ENCODE measurements around the gene TRPM3.
"Not testable (repeated sequence)": the region's sequence is repeated elsewhere in the genome, so short reads cannot be mapped to it uniquely, and the experiment has no call there.

TRPM3 gene

GRCh38 chr9:70706797-70707196 is 414.6 kb downstream of the TRPM3 start:
- DNase-seq = not testable (repeated sequence)

GRCh38 chr9:70701163-70701562 is 420.3 kb downstream of the TRPM3 start:
- DNase-seq = no peak

DNA sequence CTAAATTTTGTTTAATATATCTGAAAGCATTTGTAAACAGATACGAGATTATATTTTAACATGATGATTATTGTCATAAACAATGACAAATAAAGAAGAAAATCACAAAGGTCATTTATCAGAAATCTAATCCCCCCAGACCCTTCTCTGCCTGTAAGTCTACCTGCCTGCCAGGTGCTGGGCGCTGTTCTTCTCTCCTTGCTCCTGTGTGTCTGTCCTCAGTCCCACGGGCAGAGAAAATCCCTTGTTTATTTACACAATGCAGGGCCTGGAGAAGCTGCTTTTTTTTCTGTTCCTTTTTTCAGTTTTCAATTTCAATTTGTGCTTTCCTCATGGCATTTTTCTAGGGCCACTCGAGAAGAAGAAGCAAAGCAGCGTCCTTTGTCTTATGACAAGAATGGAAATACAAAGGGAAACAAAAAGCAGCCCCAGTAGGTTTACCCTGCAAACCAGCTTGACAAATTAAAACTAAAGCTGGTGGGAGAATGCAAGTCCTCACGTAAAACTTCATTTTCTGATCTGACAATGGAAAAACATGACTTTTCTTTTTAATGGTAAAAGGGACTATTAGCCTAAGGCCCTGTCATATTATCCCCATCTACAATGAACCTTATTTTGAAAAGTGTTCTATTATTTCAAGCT is 424.6 kb downstream of the TRPM3 start:
- DNase-seq = no peak

DNA sequence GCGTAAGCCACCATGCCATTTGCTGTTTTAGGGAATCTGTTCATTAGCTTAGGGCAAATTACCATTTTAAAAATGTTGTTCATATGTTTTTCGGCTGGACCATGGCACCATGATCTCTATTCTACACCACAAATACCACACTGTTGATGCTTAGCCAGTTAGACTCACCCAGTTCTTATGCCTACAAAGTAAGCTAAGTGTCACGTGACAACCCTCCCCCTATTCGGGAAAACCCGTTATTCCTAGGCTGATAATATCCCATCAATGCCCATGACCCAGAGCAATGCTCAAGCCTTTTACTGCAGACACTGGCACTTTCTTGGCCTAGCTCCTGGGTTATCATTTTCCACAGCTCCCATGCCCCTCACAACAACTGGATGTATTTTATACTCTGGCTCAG is 426.7 kb downstream of the TRPM3 start:
- no peak for DNase-seq

DNA sequence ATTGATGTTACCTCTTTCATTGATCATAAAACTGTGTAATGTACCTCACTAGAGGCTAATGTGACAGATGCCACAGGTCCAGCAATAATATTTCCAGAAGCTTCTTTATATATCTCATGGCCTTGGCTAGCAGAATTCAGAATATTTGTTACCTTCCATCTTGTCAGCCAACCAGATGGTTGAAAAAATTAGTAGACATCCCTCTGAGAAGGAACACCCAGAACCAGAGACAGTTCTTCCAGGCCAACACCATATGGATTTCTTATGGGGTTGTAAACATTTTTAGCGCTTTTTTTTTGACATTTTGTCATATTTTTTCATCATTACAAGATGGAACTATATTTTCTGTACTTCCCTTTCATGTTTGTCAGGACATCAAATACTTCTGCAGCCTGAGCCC is 428.2 kb downstream of the TRPM3 start:
- no peak for DNase-seq

GRCh38 chr9:70692431-70692830 is 429.0 kb downstream of the TRPM3 start:
- no peak for DNase-seq

GRCh38 chr9:70688704-70689103 is 432.7 kb downstream of the TRPM3 start:
- DNase-seq = no peak

- no peak for DNase-seq
Measured at GRCh38 chr9:70683841-70684240, 437.6 kb downstream of the TRPM3 start.

- DNase-seq = no peak
Measured at GRCh38 chr9:70682298-70682697, 439.1 kb downstream of the TRPM3 start.

DNA sequence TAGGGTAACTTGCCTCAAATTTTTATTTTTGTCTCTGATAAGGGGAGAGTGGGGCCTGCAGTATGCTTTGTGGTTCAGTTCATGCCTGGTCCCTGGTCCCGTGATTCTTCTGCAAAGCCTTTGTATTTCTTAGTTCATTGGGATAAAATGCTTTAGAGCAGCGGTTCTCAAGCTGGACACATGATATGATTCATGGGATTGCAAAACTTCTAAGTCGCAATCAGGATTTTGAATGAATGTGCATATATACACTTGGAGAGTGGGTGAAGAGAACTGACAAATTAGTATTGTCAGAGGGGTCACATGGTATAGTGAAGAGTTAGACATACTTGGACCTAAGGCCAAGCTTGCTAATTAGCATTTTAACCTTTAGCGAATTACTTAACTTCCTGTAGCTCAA is 441.6 kb downstream of the TRPM3 start:
- DNase-seq = no peak

DNA sequence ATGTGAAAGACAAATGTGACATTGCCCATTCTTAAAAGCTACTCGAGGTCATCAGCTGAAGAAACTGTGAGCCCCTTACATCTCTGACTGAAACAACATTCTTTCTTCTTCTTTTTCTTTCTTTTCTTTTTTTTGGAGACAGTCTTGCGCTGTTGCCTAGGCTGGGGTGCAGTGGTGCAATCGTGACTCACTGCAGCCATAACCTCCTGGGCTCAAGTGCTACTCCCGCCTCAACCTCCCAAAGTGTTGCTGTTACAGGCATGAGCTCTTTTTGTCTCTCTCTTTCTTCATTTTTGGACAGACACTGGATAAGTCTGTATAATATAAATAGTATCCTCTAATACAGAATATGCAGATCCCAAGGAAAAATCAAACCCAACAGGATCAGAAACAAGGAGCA is 443.3 kb downstream of the TRPM3 start:
- no peak for DNase-seq

DNA sequence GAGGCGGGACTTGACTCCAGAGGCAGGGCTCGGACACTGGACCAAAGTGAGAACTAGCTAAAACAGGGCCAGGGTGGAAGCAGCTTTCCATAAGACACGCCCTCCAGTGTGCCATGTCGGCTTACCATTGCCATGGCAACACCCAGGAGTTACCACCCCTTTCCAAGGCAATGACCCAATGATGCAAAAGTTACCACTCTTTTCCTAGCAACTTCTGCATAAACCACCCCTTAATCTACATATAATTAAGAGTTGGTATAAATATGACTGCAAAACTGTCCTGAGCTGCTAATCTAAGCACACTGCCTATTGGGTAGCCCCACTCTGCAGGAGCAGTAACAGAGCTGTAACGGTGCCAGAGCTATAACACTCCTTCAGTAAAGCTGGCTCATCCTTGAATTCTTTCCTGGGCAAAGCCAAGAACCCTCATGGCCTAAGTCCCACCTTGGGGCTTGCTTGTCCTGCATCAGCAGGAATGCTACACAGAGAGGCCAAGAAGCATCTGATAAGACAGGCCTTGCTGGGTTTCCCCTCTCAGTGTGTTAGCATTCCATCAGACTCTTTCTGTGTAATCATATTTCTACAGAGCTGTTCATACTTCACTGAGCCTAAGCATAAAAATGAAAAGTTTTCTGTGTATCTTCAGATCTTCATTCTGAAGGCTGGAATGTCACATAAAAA is 444.2 kb downstream of the TRPM3 start:
- DNase-seq = no peak

DNA sequence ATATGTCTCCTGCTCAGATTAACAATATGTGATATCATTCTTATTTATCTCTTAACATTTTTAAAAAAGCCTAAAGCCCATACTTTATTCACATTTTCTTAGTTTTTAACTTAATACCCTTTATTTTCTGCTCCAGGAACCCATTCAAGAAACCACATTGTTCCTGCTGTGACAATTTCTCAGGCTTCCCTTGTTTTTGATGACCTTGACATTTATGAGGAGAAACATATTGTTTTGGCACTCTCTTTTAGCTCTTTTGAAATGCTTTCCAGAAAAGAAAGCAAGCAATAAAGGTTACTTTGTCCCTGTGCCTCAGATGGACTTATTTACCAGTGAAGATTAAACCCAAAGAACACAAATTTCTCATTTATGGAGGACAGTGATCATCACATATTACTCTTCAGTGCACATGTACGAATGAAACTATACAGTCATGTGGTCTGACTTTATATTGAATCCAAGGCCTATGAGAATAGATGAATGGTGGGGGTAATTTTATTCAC is 445.5 kb downstream of the TRPM3 start:
- DNase-seq = no peak

DNA sequence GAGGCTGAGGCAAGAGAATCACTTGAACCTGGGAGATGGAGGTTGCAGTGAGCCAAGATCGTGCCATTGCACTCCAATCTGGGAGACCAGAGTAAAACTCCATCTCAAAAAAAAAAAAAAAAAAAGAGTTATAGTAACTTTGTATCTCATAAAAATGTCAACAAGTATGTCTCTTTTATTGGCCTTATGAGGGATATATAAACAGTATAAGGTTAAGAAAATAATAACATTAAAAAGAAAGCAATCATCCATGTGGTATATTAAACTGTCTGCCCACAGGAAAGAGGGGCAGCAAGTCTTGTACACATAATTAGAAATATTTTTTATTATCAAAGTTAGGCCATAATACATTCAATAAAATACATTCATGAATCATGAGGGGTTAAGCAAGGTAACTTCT is 447.6 kb downstream of the TRPM3 start:
- DNase-seq = no peak

- DNase-seq = no peak
Measured at GRCh38 chr9:70672161-70672649, 449.2 kb downstream of the TRPM3 start.

- DNase-seq = no peak
Measured at GRCh38 chr9:70668751-70669150, 452.7 kb downstream of the TRPM3 start.

DNA sequence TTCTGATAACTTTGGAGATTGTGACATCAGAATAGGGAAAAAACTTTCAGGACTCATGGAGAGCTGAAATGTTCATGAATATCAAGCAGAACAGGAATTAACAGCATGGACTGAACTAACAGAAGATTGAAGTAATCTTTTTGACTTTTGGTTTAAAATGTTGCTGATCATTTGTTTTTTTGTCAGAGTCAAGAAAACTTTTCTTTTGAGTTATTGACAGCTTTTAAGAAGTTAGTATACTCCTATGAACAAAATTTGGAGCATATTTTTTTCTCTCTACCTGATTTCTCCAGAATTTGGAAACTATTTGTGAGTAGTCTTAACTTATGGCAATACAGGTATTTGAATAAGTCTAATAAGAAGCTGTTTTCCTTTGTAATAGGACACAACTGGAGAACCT is 462.7 kb downstream of the TRPM3 start:
- no peak for DNase-seq

DNA sequence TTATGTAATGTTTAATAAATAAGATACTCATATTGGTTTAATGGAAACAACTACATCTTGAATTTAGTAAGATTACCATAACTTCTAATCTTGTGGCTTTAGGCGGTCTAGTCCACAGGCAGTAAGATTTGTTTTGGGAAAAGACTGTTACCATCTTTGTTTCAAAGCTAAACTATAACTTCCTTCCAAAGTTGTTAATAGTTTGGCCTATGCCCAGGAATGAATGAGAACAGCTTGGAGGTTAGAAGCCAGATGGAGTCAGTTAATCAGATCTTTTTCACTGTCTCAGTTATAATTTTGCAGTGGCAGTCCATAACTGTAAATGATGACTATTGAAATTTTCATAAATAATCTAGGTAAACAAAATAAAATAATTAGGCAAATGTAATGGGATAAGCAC is 465.1 kb downstream of the TRPM3 start:
- DNase-seq = no peak

DNA sequence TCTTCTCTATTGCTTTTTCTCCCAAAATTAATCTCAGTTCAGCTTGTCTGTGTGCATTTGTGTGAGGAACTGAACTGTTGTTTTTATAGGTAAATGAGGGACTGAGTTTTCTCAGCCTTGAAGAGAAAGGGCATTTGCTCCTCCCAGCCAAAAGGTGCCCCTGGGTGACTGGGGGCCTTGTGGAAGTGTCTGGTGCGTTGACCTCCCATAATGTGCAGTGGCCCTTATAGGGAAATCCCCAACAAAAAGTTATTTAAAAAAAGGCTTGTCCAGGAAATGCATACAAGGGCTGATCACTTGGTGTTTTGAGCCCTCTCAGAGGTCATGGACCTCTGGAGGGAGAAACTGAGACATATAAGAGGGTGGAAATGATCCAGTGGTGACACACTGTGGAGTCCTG is 467.3 kb downstream of the TRPM3 start:
- no peak for DNase-seq

DNA sequence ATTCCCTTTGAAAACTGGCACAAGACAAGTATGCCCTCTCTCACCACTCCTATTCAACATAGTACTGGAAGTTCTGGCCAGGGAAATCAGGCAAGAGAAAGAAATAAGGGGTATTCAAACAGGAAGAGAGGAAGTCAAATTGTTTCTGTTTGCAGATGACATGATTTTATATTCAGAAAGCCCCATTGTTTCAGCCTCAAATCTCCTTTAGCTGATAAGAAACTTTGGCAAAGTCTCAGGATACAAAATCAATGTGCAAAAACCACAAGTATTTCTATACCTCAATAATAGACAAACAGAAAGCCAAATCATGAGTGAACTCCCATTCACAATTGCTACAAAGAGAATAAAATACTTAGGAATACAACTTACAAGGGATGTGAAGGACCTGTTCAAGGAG is 476.8 kb downstream of the TRPM3 start:
- DNase-seq = not testable (repeated sequence)

DNA sequence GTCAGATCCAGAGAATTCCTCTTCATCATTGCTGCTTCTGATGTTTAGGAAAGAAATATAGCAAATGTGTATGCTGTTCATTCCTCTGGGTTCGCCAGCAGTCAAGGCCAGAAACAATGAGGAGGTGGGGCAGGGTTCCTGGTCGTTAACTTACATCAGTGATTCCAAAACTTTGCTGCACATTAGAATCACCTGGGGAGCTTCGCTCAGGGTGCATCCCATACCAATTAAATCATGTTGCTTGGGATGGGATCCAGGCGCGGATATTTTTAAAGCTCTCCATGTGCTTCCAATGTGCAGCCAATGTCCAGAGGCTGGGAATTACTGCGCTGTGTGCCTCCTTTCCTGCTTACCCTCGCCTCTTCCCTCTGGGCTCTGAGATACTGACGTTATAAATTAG is 479.1 kb downstream of the TRPM3 start:
- no peak for DNase-seq

GRCh38 chr9:70641631-70642030 is 479.8 kb downstream of the TRPM3 start:
- no peak for DNase-seq

DNA sequence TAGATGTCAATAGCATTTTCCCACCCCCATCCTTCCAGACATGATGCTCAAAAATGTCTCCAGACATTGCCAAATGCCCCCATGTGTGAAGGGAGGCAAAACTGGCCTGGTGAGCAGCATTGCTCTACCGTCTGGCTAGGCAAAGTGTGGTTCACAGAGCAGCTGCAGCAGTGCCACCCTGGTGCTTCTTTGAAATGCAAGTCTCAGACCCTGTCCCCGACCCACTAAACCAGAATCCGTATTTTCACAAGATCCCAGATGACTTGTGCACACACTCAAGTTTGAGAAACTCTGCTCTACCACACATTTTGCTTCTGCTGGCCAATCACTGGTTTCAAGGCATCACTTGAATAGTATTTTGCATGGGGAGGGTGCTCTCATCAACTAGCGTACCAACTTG is 480.4 kb downstream of the TRPM3 start:
- no peak for DNase-seq

Data from activated CD4-positive, alpha-beta T cell treated with anti-CD3 and anti-CD28 coated beads, Interleukin-2, Interleukin-6, amounts not matched to agents 100 ng/mL and 50 ng/mL, durations not matched to agents 16 hours and 8 hours (primary cell).